ENCODE data around the gene TMC1. TPM values are rescaled to one million over a fixed set of nuclear protein-coding genes. Genes with fewer than 3 reads are reported as not detected.
A peak's percentile ranks its signal among the peaks of the same experiment; 100 is the strongest.

Gene TMC1
- total RNA-seq, 1 donor, result 1.3 TPM

- TF ChIP-seq, protein P1, sequence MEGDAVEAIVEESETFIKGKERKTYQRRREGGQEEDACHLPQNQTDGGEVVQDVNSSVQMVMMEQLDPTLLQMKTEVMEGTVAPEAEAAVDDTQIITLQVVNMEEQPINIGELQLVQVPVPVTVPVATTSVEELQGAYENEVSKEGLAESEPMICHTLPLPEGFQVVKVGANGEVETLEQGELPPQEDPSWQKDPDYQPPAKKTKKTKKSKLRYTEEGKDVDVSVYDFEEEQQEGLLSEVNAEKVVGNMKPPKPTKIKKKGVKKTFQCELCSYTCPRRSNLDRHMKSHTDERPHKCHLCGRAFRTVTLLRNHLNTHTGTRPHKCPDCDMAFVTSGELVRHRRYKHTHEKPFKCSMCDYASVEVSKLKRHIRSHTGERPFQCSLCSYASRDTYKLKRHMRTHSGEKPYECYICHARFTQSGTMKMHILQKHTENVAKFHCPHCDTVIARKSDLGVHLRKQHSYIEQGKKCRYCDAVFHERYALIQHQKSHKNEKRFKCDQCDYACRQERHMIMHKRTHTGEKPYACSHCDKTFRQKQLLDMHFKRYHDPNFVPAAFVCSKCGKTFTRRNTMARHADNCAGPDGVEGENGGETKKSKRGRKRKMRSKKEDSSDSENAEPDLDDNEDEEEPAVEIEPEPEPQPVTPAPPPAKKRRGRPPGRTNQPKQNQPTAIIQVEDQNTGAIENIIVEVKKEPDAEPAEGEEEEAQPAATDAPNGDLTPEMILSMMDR (IDR thresholded peaks at IDR 0.05; ENCODE audit: insufficient read depth, low read depth, low read length), result peak; percentile 46
- no peak overlapping the region for H3K4me3 ChIP-seq (ENCODE audit: low read depth, low read length)
- peak; percentile 28 for DNase-seq (ENCODE audit: low read depth)
Observed at GRCh38 chr9:72753266-72753893, 232.0 kb downstream of the TMC1 start.

- no peak for DNase-seq (ENCODE audit: low read depth)
- no peak overlapping the region for H3K4me3 ChIP-seq (ENCODE audit: low read depth, low read length)
- TF ChIP-seq, protein P1 (IDR thresholded peaks at IDR 0.05; ENCODE audit: insufficient read depth, low read depth, low read length), result no peak
Observed at GRCh38 chr9:72755836-72756235, 234.4 kb downstream of the TMC1 start.

GRCh38 chr9:72758944-72759343 lies 237.5 kb downstream of the TMC1 start:
- no peak overlapping the region for H3K4me3 ChIP-seq (ENCODE audit: low read depth, low read length)
- TF ChIP-seq, protein P1 (IDR thresholded peaks at IDR 0.05; ENCODE audit: insufficient read depth, low read depth, low read length), result no peak
- no peak for DNase-seq (ENCODE audit: low read depth)

GRCh38 chr9:72763022-72763421 lies 241.6 kb downstream of the TMC1 start:
- H3K4me3 ChIP-seq (ENCODE audit: low read depth, low read length), result no peak overlapping the region
- TF ChIP-seq, protein P1 (IDR thresholded peaks at IDR 0.05; ENCODE audit: insufficient read depth, low read depth, low read length), result no peak
- no peak for DNase-seq (ENCODE audit: low read depth)

- TF ChIP-seq, protein P1 (IDR thresholded peaks at IDR 0.05; ENCODE audit: insufficient read depth, low read depth, low read length), result no peak
- DNase-seq (ENCODE audit: low read depth), result no peak
Observed at GRCh38 chr9:72769546-72769945, 248.1 kb downstream of the TMC1 start.

GRCh38 chr9:72772661-72773060 lies 251.3 kb downstream of the TMC1 start:
- DNase-seq (ENCODE audit: low read depth), result peak; percentile 2
- TF ChIP-seq, protein P1 (IDR thresholded peaks at IDR 0.05; ENCODE audit: insufficient read depth, low read depth, low read length), result no peak
- H3K4me3 ChIP-seq (ENCODE audit: low read depth, low read length), result no peak overlapping the region

More at GRCh38 chr9:72769546-72769945, 248.1 kb downstream of the TMC1 start:
- no peak overlapping the region for H3K4me3 ChIP-seq (ENCODE audit: low read depth, low read length)

- TF ChIP-seq, protein P1 (IDR thresholded peaks at IDR 0.05; ENCODE audit: insufficient read depth, low read depth, low read length), result no peak
- no peak overlapping the region for H3K4me3 ChIP-seq (ENCODE audit: low read depth, low read length)
- no peak for DNase-seq (ENCODE audit: low read depth)
Observed at GRCh38 chr9:72773570-72773969, 252.2 kb downstream of the TMC1 start.

Measured in fibroblast of villous mesenchyme (primary cell).